ENCODE data around the gene CCDC197.

DNA sequence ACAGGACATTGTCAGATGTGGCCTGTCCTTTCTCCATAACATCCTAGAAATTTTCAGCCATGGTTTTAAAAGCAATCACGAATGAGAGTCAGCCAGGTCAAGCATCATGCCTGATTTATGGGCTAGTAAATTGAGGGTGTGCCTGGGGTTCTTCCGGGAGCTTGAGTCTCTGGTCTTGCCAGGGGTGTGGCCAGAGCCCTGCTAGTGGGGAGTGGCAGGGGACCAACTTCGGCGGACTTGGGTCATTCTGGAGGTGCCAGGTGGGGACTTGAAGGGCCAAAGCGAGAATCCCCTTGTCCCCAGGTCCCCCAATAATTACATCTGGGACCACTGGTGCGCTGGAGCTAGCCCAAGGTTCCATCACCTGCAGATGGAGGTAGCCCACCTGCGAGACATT lies 34.8 kb downstream of the CCDC197 start:
- TF ChIP-seq, protein P1, sequence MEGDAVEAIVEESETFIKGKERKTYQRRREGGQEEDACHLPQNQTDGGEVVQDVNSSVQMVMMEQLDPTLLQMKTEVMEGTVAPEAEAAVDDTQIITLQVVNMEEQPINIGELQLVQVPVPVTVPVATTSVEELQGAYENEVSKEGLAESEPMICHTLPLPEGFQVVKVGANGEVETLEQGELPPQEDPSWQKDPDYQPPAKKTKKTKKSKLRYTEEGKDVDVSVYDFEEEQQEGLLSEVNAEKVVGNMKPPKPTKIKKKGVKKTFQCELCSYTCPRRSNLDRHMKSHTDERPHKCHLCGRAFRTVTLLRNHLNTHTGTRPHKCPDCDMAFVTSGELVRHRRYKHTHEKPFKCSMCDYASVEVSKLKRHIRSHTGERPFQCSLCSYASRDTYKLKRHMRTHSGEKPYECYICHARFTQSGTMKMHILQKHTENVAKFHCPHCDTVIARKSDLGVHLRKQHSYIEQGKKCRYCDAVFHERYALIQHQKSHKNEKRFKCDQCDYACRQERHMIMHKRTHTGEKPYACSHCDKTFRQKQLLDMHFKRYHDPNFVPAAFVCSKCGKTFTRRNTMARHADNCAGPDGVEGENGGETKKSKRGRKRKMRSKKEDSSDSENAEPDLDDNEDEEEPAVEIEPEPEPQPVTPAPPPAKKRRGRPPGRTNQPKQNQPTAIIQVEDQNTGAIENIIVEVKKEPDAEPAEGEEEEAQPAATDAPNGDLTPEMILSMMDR (tag by site-specific recombination; IDR thresholded peaks at IDR 0.05): no peak
- no peak for TF ChIP-seq ZNF366 (tag by site-specific recombination; conservative IDR thresholded peaks at IDR 0.05)
- TF ChIP-seq ZBTB20 (tag by site-specific recombination; IDR thresholded peaks at IDR 0.05): no peak
- TF ChIP-seq ZFP3 (tag by site-specific recombination; IDR thresholded peaks at IDR 0.05; ENCODE audit: low read depth): no peak
- TF ChIP-seq, protein P2, sequence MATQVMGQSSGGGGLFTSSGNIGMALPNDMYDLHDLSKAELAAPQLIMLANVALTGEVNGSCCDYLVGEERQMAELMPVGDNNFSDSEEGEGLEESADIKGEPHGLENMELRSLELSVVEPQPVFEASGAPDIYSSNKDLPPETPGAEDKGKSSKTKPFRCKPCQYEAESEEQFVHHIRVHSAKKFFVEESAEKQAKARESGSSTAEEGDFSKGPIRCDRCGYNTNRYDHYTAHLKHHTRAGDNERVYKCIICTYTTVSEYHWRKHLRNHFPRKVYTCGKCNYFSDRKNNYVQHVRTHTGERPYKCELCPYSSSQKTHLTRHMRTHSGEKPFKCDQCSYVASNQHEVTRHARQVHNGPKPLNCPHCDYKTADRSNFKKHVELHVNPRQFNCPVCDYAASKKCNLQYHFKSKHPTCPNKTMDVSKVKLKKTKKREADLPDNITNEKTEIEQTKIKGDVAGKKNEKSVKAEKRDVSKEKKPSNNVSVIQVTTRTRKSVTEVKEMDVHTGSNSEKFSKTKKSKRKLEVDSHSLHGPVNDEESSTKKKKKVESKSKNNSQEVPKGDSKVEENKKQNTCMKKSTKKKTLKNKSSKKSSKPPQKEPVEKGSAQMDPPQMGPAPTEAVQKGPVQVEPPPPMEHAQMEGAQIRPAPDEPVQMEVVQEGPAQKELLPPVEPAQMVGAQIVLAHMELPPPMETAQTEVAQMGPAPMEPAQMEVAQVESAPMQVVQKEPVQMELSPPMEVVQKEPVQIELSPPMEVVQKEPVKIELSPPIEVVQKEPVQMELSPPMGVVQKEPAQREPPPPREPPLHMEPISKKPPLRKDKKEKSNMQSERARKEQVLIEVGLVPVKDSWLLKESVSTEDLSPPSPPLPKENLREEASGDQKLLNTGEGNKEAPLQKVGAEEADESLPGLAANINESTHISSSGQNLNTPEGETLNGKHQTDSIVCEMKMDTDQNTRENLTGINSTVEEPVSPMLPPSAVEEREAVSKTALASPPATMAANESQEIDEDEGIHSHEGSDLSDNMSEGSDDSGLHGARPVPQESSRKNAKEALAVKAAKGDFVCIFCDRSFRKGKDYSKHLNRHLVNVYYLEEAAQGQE (tag by site-specific recombination; IDR thresholded peaks at IDR 0.05): no peak
- TF ChIP-seq ZNF433 (tag by site-specific recombination; IDR thresholded peaks at IDR 0.05; ENCODE audit: low read depth): no peak
- TF ChIP-seq ZNF791 (tag by site-specific recombination; IDR thresholded peaks at IDR 0.05): no peak
- TF ChIP-seq, protein P3, sequence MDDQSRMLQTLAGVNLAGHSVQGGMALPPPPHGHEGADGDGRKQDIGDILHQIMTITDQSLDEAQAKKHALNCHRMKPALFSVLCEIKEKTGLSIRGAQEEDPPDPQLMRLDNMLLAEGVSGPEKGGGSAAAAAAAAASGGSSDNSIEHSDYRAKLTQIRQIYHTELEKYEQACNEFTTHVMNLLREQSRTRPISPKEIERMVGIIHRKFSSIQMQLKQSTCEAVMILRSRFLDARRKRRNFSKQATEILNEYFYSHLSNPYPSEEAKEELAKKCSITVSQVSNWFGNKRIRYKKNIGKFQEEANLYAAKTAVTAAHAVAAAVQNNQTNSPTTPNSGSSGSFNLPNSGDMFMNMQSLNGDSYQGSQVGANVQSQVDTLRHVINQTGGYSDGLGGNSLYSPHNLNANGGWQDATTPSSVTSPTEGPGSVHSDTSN (CRISPR knock-in tag; IDR thresholded peaks at IDR 0.05): no peak
- TF ChIP-seq HOXA7 (CRISPR knock-in tag; IDR thresholded peaks at IDR 0.05; ENCODE audit: borderline replicate concordance): no peak
- TF ChIP-seq, protein P4, sequence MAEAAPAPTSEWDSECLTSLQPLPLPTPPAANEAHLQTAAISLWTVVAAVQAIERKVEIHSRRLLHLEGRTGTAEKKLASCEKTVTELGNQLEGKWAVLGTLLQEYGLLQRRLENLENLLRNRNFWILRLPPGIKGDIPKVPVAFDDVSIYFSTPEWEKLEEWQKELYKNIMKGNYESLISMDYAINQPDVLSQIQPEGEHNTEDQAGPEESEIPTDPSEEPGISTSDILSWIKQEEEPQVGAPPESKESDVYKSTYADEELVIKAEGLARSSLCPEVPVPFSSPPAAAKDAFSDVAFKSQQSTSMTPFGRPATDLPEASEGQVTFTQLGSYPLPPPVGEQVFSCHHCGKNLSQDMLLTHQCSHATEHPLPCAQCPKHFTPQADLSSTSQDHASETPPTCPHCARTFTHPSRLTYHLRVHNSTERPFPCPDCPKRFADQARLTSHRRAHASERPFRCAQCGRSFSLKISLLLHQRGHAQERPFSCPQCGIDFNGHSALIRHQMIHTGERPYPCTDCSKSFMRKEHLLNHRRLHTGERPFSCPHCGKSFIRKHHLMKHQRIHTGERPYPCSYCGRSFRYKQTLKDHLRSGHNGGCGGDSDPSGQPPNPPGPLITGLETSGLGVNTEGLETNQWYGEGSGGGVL (tag by site-specific recombination; IDR thresholded peaks at IDR 0.05): no peak
- no peak for TF ChIP-seq ZNF768 (tag by site-specific recombination; IDR thresholded peaks at IDR 0.05)
- no peak for TF ChIP-seq ZNF221 (tag by site-specific recombination; IDR thresholded peaks at IDR 0.05; ENCODE audit: borderline replicate concordance)
- TF ChIP-seq, protein P5, sequence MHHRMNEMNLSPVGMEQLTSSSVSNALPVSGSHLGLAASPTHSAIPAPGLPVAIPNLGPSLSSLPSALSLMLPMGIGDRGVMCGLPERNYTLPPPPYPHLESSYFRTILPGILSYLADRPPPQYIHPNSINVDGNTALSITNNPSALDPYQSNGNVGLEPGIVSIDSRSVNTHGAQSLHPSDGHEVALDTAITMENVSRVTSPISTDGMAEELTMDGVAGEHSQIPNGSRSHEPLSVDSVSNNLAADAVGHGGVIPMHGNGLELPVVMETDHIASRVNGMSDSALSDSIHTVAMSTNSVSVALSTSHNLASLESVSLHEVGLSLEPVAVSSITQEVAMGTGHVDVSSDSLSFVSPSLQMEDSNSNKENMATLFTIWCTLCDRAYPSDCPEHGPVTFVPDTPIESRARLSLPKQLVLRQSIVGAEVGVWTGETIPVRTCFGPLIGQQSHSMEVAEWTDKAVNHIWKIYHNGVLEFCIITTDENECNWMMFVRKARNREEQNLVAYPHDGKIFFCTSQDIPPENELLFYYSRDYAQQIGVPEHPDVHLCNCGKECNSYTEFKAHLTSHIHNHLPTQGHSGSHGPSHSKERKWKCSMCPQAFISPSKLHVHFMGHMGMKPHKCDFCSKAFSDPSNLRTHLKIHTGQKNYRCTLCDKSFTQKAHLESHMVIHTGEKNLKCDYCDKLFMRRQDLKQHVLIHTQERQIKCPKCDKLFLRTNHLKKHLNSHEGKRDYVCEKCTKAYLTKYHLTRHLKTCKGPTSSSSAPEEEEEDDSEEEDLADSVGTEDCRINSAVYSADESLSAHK (tag by site-specific recombination; IDR thresholded peaks at IDR 0.05): no peak
